ENCODE data around the gene TRIP11.

Gene TRIP11

DNA sequence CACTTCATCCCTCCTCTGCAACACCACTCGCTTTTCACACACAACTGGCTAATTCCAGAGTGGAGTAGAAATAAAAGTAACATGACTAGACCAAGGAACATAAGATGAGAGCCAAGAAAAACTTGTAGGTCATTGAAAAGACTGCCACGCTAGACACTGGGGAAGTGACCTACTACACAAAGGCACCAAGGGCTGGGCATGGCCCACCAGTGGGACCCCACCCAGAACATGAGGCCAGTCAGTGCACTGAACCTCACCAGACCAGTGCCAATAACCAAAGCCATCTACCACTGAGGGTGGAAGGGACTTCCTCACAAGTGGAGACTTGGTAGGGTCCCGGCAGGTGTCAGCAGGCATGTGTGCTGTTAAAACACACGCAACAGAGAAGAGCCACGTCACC, 112.1 kb downstream of the TRIP11 start:
- no peaks in the 10 kb centered on the region for H3K4me1 ChIP-seq (ENCODE audit: insufficient read depth, low read length, poor library complexity, severe bottlenecking)
- no peaks in the 10 kb centered on the region for H3K27me3 ChIP-seq (ENCODE audit: insufficient read depth, low read length, poor library complexity, severe bottlenecking)
- H3K9ac ChIP-seq (ENCODE audit: low read depth, low read length, poor library complexity, severe bottlenecking), result no peak overlapping the region
- no peaks in the 10 kb centered on the region for H4K20me1 ChIP-seq (ENCODE audit: insufficient read depth, low read length, poor library complexity, severe bottlenecking)
- no peak overlapping the region for H2AFZ ChIP-seq (ENCODE audit: low read length)
- H3F3A ChIP-seq (ENCODE audit: low read depth), result no peaks in the 10 kb centered on the region
- no peaks in the 10 kb centered on the region for H3K9me2 ChIP-seq (replicated peaks; ENCODE audit: low read depth, low read length)
- TF ChIP-seq CTCF (conservative IDR thresholded peaks at IDR 0.05; ENCODE audit: low read length) (no peak), EZH2phosphoT487 (IDR thresholded peaks at IDR 0.05; ENCODE audit: borderline replicate concordance) (no peak)
- no peak overlapping the region for H3K4me3 ChIP-seq (ENCODE audit: low read length, poor library complexity, severe bottlenecking)
- no peaks in the 10 kb centered on the region for H3K79me2 ChIP-seq (ENCODE audit: insufficient read depth, low read length)
- no peaks in the 10 kb centered on the region for H3K9me3 ChIP-seq (ENCODE audit: insufficient read depth, low read depth, low read length)
- no peak overlapping the region for H3K4me2 ChIP-seq (ENCODE audit: low read depth, low read length, poor library complexity, severe bottlenecking)
- no peaks in the 10 kb centered on the region for H3K36me3 ChIP-seq (ENCODE audit: insufficient read depth, low read length)

- no peak overlapping the region for H3K9ac ChIP-seq (ENCODE audit: low read depth, low read length, poor library complexity, severe bottlenecking)
- H3K4me3 ChIP-seq (ENCODE audit: low read length, poor library complexity, severe bottlenecking), result no peak overlapping the region
- no peaks in the 10 kb centered on the region for H3K9me3 ChIP-seq (ENCODE audit: insufficient read depth, low read depth, low read length)
- H4K20me1 ChIP-seq (ENCODE audit: insufficient read depth, low read length, poor library complexity, severe bottlenecking), result no peaks in the 10 kb centered on the region
- no peaks in the 10 kb centered on the region for H3K4me1 ChIP-seq (ENCODE audit: insufficient read depth, low read length, poor library complexity, severe bottlenecking)
- H3K79me2 ChIP-seq (ENCODE audit: insufficient read depth, low read length), result no peaks in the 10 kb centered on the region
- no peaks in the 10 kb centered on the region for H3F3A ChIP-seq (ENCODE audit: low read depth)
- no peaks in the 10 kb centered on the region for H3K27me3 ChIP-seq (ENCODE audit: insufficient read depth, low read length, poor library complexity, severe bottlenecking)
- no peaks in the 10 kb centered on the region for H3K9me2 ChIP-seq (replicated peaks; ENCODE audit: low read depth, low read length)
- no peak overlapping the region for H3K4me2 ChIP-seq (ENCODE audit: low read depth, low read length, poor library complexity, severe bottlenecking)
- H3K36me3 ChIP-seq (ENCODE audit: insufficient read depth, low read length), result no peaks in the 10 kb centered on the region
- TF ChIP-seq EZH2phosphoT487 (IDR thresholded peaks at IDR 0.05; ENCODE audit: borderline replicate concordance) (no peak), CTCF (conservative IDR thresholded peaks at IDR 0.05; ENCODE audit: low read length) (no peak)
- no peak overlapping the region for H2AFZ ChIP-seq (ENCODE audit: low read length)
These were observed 112.7 kb downstream of the TRIP11 start for GRCh38 chr14:91927191-91927590.

DNA sequence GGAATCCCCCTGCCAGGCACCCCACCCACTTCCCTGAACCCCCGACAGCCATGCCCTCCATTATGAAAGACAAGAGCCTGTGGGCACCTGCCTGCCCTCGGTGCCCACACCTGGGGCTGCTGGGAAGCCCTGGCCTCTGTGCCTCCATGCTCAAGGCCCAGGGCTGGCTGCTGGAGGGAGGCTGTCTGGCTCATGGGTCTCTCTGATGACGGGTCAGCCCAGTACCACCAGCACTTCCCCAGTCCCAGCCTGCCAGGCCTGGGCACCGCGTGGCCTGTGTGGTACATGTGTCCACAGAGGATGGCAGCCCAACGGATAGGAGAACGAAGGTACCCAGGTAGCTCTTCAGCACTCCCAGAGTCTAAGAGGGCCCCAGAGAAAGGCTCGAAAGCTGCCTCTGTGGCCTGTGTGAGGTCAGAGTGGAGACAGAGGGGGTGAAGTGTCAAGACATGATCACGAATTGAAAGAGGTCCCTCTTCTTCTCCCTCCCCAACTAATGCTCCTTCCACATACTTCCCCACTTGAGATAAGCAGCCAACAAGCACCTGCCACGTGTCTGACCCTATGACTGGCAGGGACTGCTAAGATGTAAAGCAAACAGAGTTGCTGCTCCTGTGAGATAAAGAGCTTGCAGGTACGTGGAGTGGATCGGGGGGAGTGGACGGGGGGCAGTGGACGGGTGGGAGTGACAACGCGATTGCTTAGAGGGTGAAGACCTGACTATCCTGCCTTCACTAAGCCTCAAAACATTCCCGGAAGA, 113.5 kb downstream of the TRIP11 start:
- Histone ChIP-seq H3K36me3 (ENCODE audit: insufficient read depth, low read length) (no peaks in the 10 kb centered on the region), H3K4me2 (ENCODE audit: low read depth, low read length, poor library complexity, severe bottlenecking) (no peak overlapping the region), H3K79me2 (ENCODE audit: insufficient read depth, low read length) (no peaks in the 10 kb centered on the region), H3K27me3 (ENCODE audit: insufficient read depth, low read length, poor library complexity, severe bottlenecking) (no peaks in the 10 kb centered on the region), H3K9me2 (replicated peaks; ENCODE audit: low read depth, low read length) (no peaks in the 10 kb centered on the region), H3K4me1 (ENCODE audit: insufficient read depth, low read length, poor library complexity, severe bottlenecking) (no peaks in the 10 kb centered on the region), H3K4me3 (ENCODE audit: low read length, poor library complexity, severe bottlenecking) (no peak overlapping the region), H3K9me3 (ENCODE audit: insufficient read depth, low read depth, low read length) (no peaks in the 10 kb centered on the region), H3K9ac (ENCODE audit: low read depth, low read length, poor library complexity, severe bottlenecking) (no peak overlapping the region), H3F3A (ENCODE audit: low read depth) (no peaks in the 10 kb centered on the region), H4K20me1 (ENCODE audit: insufficient read depth, low read length, poor library complexity, severe bottlenecking) (no peaks in the 10 kb centered on the region), H2AFZ (ENCODE audit: low read length) (no peak overlapping the region)
- TF ChIP-seq CTCF (conservative IDR thresholded peaks at IDR 0.05; ENCODE audit: low read length) (no peak), EZH2phosphoT487 (IDR thresholded peaks at IDR 0.05; ENCODE audit: borderline replicate concordance) (no peak)
